ENCODE results near the gene NDUFB10. TPM values are rescaled to one million over a fixed set of nuclear protein-coding genes. Genes with fewer than 3 reads are reported as not detected.

NDUFB10 gene
- total and polyA plus RNA-seq, 2 experiments from 2014 or later: 244 to 495 TPM

- Mint-ChIP-seq H3K36me3 (ENCODE audit: low read depth) (peaks cover 25% of the 10 kb centered on the region), H3K27ac (no peak overlapping the region), H3K4me1 (peaks cover 37% of the 10 kb centered on the region), H3K9me3 (no peaks in the 10 kb centered on the region), H3K27me3 (ENCODE audit: insufficient read depth, low read depth, poor library complexity) (peaks cover 13% of the 10 kb centered on the region), H3K4me3 (no peak overlapping the region; the same call in 2 of the 3 replicates)
- no peaks in the 10 kb centered on the region for H3K27me3 ChIP-seq (ENCODE audit: insufficient read depth)
- TF ChIP-seq CTCF (conservative IDR thresholded peaks at IDR 0.05; ENCODE audit: low read depth in 2 of 2) (peak; percentile 46 to 71), ZNF331 (CRISPR knock-in tag; IDR thresholded peaks at IDR 0.05; ENCODE audit: low read depth) (no peak)
- H3K4me1 ChIP-seq (ENCODE audit: insufficient read depth): peaks cover 22% of the 10 kb centered on the region
- H3K36me3 ChIP-seq (ENCODE audit: insufficient read depth): no peaks in the 10 kb centered on the region
- no peak overlapping the region for H3K4me2 ChIP-seq
- H3K27ac ChIP-seq (ENCODE audit: low read depth): no peak overlapping the region
- H2AFZ ChIP-seq: no peak overlapping the region
- H4K20me1 ChIP-seq (replicated peaks; ENCODE audit: insufficient read depth): peaks cover 36% of the 10 kb centered on the region
- peaks cover 42% of the 10 kb centered on the region for H3K79me2 ChIP-seq (replicated peaks; ENCODE audit: insufficient read depth)
- peaks cover 33% of the 10 kb centered on the region; the same call in 1 of the 2 replicates for H3F3A ChIP-seq (replicated peaks; ENCODE audit: low read depth)
- DNase-seq (ENCODE audit: low spot score) (peak; percentile 72), ATAC-seq (peak; percentile 11)
- no peak overlapping the region for H3K4me3 ChIP-seq
- no peaks in the 10 kb centered on the region for H3K9me2 ChIP-seq (ENCODE audit: insufficient read depth)
Observed at GRCh38 chr16:2005646-2006045, 46.3 kb downstream of the NDUFB10 start.

- no peak overlapping the region for H3K27ac ChIP-seq (ENCODE audit: low read depth)
- no peak overlapping the region for H3K4me2 ChIP-seq
- H3K27ac Mint-ChIP-seq: no peak overlapping the region
- no peaks in the 10 kb centered on the region for H3K9me2 ChIP-seq (ENCODE audit: insufficient read depth)
- H3K27me3 ChIP-seq (ENCODE audit: insufficient read depth): no peaks in the 10 kb centered on the region
- no peak for ATAC-seq
- DNase-seq (ENCODE audit: low spot score): no peak
- peaks cover 22% of the 10 kb centered on the region for H3K4me1 ChIP-seq (ENCODE audit: insufficient read depth)
- peak overlapping the region; percentile 16; the same call in 1 of the 3 replicates for H3K4me3 Mint-ChIP-seq
- H3F3A ChIP-seq (replicated peaks; ENCODE audit: low read depth): peaks cover 31% of the 10 kb centered on the region; the same call in 1 of the 2 replicates
- peaks cover 36% of the 10 kb centered on the region for H4K20me1 ChIP-seq (replicated peaks; ENCODE audit: insufficient read depth)
- H3K9me3 Mint-ChIP-seq: no peaks in the 10 kb centered on the region
- H3K79me2 ChIP-seq (replicated peaks; ENCODE audit: insufficient read depth): peaks cover 42% of the 10 kb centered on the region
- H2AFZ ChIP-seq: no peak overlapping the region
- H3K4me1 Mint-ChIP-seq: peaks cover 37% of the 10 kb centered on the region
- H3K36me3 ChIP-seq (ENCODE audit: insufficient read depth): no peaks in the 10 kb centered on the region
- H3K36me3 Mint-ChIP-seq (ENCODE audit: low read depth): peaks cover 19% of the 10 kb centered on the region
- peaks cover 13% of the 10 kb centered on the region for H3K27me3 Mint-ChIP-seq (ENCODE audit: insufficient read depth, low read depth, poor library complexity)
- no peak overlapping the region for H3K4me3 ChIP-seq
- TF ChIP-seq EZH2phosphoT487 (IDR thresholded peaks at IDR 0.05; ENCODE audit: unreplicated experiment) (no peak), CREB1 (CRISPR knock-in tag; IDR thresholded peaks at IDR 0.05; ENCODE audit: low read depth) (no peak), EZH2 (IDR thresholded peaks at IDR 0.05; ENCODE audit: low read depth, unreplicated experiment) (no peak), ZNF462 (CRISPR knock-in tag; IDR thresholded peaks at IDR 0.05) (no peak), CTCF (conservative IDR thresholded peaks at IDR 0.05; ENCODE audit: low read depth in 2 of 2) (no peak), ETS1 (IDR thresholded peaks at IDR 0.05) (no peak), NANOG (IDR thresholded peaks at IDR 0.05; ENCODE audit: borderline replicate concordance) (no peak), POLR2AphosphoS5 (IDR thresholded peaks at IDR 0.05; ENCODE audit: low read depth) (no peak)
Observed at GRCh38 chr16:2006317-2006716, 47.0 kb downstream of the NDUFB10 start.
